ENCODE data around the gene SMCO4. TPM values are rescaled to one million over a fixed set of nuclear protein-coding genes. Genes with fewer than 3 reads are reported as not detected.

The SMCO4 gene
- total and polyA plus RNA-seq, 2 donors (not counting 1 experiment from before 2014, with no cell fraction given) = 3.6 to 5.1 TPM

DNA sequence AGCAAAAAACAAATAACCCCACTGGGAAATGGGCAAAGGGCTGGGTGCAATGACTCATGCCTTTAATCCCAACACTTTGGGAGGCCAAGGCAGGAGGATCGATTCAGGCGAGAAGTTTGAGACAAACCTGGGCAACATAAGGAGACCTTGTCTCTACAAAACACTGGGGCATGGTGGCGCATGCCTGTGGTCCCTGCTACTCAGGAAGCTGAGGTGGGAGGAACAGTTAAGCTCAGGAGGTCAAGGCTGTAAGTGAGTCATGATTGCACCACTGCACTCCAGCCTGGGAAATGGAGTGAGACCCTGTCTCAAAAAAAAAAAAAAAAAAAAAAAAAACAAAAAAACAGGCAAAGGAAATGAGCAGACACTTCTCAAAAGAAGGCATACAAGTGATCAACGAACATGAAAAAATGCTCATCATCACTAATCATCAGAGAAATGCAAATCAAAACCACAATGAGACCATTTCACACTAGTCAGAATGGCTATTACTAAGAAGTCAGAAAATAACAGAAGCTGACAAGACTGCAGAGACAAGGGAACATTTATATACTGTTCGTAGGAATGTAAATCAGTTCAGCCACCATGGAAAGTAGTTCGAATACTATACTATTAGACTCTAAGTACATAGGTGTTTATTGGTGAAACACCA lies 48.2 kb upstream of the SMCO4 start:
- TF ChIP-seq EZH2 (IDR thresholded peaks at IDR 0.05; ENCODE audit: borderline replicate concordance, insufficient read depth, low read depth, low read length, poor library complexity, severe bottlenecking) = no peak
- TF ChIP-seq, protein P1, sequence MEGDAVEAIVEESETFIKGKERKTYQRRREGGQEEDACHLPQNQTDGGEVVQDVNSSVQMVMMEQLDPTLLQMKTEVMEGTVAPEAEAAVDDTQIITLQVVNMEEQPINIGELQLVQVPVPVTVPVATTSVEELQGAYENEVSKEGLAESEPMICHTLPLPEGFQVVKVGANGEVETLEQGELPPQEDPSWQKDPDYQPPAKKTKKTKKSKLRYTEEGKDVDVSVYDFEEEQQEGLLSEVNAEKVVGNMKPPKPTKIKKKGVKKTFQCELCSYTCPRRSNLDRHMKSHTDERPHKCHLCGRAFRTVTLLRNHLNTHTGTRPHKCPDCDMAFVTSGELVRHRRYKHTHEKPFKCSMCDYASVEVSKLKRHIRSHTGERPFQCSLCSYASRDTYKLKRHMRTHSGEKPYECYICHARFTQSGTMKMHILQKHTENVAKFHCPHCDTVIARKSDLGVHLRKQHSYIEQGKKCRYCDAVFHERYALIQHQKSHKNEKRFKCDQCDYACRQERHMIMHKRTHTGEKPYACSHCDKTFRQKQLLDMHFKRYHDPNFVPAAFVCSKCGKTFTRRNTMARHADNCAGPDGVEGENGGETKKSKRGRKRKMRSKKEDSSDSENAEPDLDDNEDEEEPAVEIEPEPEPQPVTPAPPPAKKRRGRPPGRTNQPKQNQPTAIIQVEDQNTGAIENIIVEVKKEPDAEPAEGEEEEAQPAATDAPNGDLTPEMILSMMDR (IDR thresholded peaks at IDR 0.05) = no peak
- WGBS (ENCODE audit: insufficient coverage) = 73% methylated on average over 2 of the region's 6 CpGs

DNA sequence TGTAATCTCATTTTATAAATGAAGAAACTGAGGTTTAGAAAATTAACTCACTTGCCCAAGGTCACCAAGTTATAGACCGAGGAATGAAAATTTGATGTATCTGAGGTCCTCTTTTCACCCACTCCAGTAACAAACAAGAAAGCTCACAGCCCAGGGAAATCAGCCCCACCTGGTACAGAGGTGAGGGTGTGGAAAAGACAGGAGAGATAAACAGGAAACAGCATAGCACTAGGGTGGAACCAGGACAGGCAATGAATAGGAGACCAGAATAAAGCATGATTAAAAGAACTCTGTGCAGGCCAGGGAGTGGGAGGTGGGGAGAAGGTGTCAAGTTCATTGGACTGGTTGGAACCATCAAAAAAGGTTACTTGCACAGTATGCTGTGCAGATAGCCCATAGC lies 46.2 kb upstream of the SMCO4 start:
- Histone ChIP-seq H3K9me3 (ENCODE audit: control extremely low read depth in 1 of 3, control insufficient read depth in 2 of 3, insufficient read depth in 1 of 3, low read length in 2 of 3) (no peaks in the 10 kb centered on the region), H3K4me2 (replicated peaks; ENCODE audit: low read depth, low read length, poor library complexity, severe bottlenecking) (no peak overlapping the region), H4K20me1 (ENCODE audit: control insufficient read depth, insufficient read depth, low read length, poor library complexity, severe bottlenecking) (no peaks in the 10 kb centered on the region), H3K27ac (ENCODE audit: low read length in 2 of 2) (no peak overlapping the region), H3K27me3 (replicated peaks in 1 of 4; ENCODE audit: control extremely low read depth in 1 of 4, control insufficient read depth in 3 of 4, insufficient read depth in 4 of 4, low read length in 3 of 4) (peaks cover 0 to 6% (median 3%) of the 10 kb centered on the region in 4 experiments), H3K36me3 (replicated peaks in 1 of 2; ENCODE audit: control extremely low read depth in 1 of 2, control insufficient read depth in 1 of 2, extremely low read depth in 1 of 2, insufficient read depth in 2 of 2, low read length in 1 of 2) (no peaks in the 10 kb centered on the region), H3K9ac (ENCODE audit: low read length) (no peak overlapping the region), H3K4me1 (ENCODE audit: control insufficient read depth in 2 of 2, insufficient read depth in 2 of 2, low read length in 2 of 2) (no peaks in the 10 kb centered on the region), H3K4me3 (ENCODE audit: control extremely low read depth in 1 of 5, extremely low read depth in 1 of 5, insufficient read depth in 1 of 5, low read depth in 2 of 5, low read length in 4 of 5) (no peak overlapping the region), H3K79me2 (ENCODE audit: control insufficient read depth, insufficient read depth, low read length) (no peaks in the 10 kb centered on the region), H2AFZ (ENCODE audit: insufficient read depth, low read depth, low read length, poor library complexity, severe bottlenecking) (no peak overlapping the region)
- Mint-ChIP-seq H3K9me3 (ENCODE audit: insufficient read depth) (no peaks in the 10 kb centered on the region), H3K27ac (no peak overlapping the region), H3K4me3 (no peak overlapping the region), H3K27me3 (peaks cover 29% of the 10 kb centered on the region), H3K4me1 (no peaks in the 10 kb centered on the region)
- CTCF ChIA-PET = no interaction called here
- intact Hi-C loops (cut with micrococcal nuclease) = no loop called here
- no CpG with 5 or more reads among the region's 1 CpG for WGBS (ENCODE audit: insufficient coverage)
- ATAC-seq (ENCODE audit: low read depth) (no peak), DNase-seq (no peak)
- POLR2A ChIA-PET = no interaction called here
- TF ChIP-seq, protein P1 (IDR thresholded peaks at IDR 0.05) = no peak
- no peak for TF ChIP-seq EZH2 (IDR thresholded peaks at IDR 0.05; ENCODE audit: borderline replicate concordance, insufficient read depth, low read depth, low read length, poor library complexity, severe bottlenecking)

More for the DNA sequence above, 48.2 kb upstream of the SMCO4 start:
- H3K9ac ChIP-seq (ENCODE audit: low read length) = no peak overlapping the region
- H3K9me3 ChIP-seq (ENCODE audit: control extremely low read depth in 1 of 3, control insufficient read depth in 2 of 3, insufficient read depth in 1 of 3, low read length in 2 of 3) = no peaks in the 10 kb centered on the region
- no peak overlapping the region for H3K27ac ChIP-seq (ENCODE audit: low read length in 2 of 2)
- no peak overlapping the region for H3K4me3 Mint-ChIP-seq
- no peak overlapping the region for H3K4me3 ChIP-seq (ENCODE audit: control extremely low read depth in 1 of 5, extremely low read depth in 1 of 5, insufficient read depth in 1 of 5, low read depth in 2 of 5, low read length in 4 of 5)
- H3K9me3 Mint-ChIP-seq (ENCODE audit: insufficient read depth) = no peaks in the 10 kb centered on the region
- POLR2A ChIA-PET = no interaction called here
- no peak for DNase-seq
- no peaks in the 10 kb centered on the region for H4K20me1 ChIP-seq (ENCODE audit: control insufficient read depth, insufficient read depth, low read length, poor library complexity, severe bottlenecking)
- CTCF ChIA-PET = no interaction called here
- no peaks in the 10 kb centered on the region for H3K79me2 ChIP-seq (ENCODE audit: control insufficient read depth, insufficient read depth, low read length)
- no peak for ATAC-seq (ENCODE audit: low read depth)
- no peak overlapping the region for H3K27ac Mint-ChIP-seq
- H2AFZ ChIP-seq (ENCODE audit: insufficient read depth, low read depth, low read length, poor library complexity, severe bottlenecking) = no peak overlapping the region
- peaks cover 29% of the 10 kb centered on the region for H3K27me3 Mint-ChIP-seq
- no peak overlapping the region for H3K4me2 ChIP-seq (replicated peaks; ENCODE audit: low read depth, low read length, poor library complexity, severe bottlenecking)
- H3K4me1 Mint-ChIP-seq = no peaks in the 10 kb centered on the region
- peaks cover 0 to 6% (median 3%) of the 10 kb centered on the region in 4 experiments for H3K27me3 ChIP-seq (replicated peaks in 1 of 4; ENCODE audit: control extremely low read depth in 1 of 4, control insufficient read depth in 3 of 4, insufficient read depth in 4 of 4, low read length in 3 of 4)
- no peaks in the 10 kb centered on the region for H3K36me3 ChIP-seq (replicated peaks in 1 of 2; ENCODE audit: control extremely low read depth in 1 of 2, control insufficient read depth in 1 of 2, extremely low read depth in 1 of 2, insufficient read depth in 2 of 2, low read length in 1 of 2)
- intact Hi-C loops (cut with micrococcal nuclease) = no loop called here
- no peaks in the 10 kb centered on the region for H3K4me1 ChIP-seq (ENCODE audit: control insufficient read depth in 2 of 2, insufficient read depth in 2 of 2, low read length in 2 of 2)
